ENCODE measurements around the gene POLD2. TPM values are rescaled to one million over a fixed set of nuclear protein-coding genes. Genes with fewer than 3 reads are reported as not detected.

The POLD2 gene
- total and polyA plus RNA-seq, 2 of the 13 experiments (the other 11 are each of a cell fraction or from before 2014, with no cell fraction given), result 87.6 to 95.1 TPM

DNA sequence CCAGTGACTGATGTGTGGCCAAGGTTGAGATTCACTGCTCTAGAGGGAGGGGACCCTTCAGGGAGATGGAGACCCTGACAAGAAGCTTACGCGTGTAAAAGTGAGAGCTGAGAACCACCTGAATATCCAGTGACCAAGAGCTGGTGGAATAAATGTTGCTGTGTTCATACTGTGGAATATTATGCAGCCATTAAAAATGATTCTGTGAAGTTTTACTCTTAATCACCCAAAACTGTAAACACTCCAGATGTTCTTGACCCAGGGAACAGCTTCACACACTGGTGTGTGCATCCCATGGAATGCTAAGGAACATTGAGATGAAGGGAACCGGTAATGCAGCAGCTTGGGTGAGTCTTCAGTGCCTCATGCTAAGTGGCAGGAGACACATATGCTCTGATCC lies 36.7 kb downstream of the POLD2 start:
- peaks cover 31% of the 10 kb centered on the region for H3K4me1 ChIP-seq (ENCODE audit: insufficient read depth, low read length)
- no peaks in the 10 kb centered on the region for H3K36me3 ChIP-seq (replicated peaks in 1 of 2; ENCODE audit: control insufficient read depth in 1 of 2, insufficient read depth in 2 of 2, low read length in 2 of 2)
- no peak overlapping the region for H3K9ac ChIP-seq (ENCODE audit: insufficient read depth, low read depth, low read length)
- no peak overlapping the region for H3K4me2 ChIP-seq (ENCODE audit: low read depth, low read length)
- CTCF ChIA-PET (ENCODE audit: low intra/inter-chr PET ratio, low total read pairs), result no interaction called here
- no peaks in the 10 kb centered on the region for H3K79me2 ChIP-seq (ENCODE audit: insufficient read depth, low read length)
- no peaks in the 10 kb centered on the region for H3K9me3 ChIP-seq (ENCODE audit: low read length)
- FAIRE-seq, result no peak
- no peak overlapping the region for H3K4me3 ChIP-seq (replicated peaks in 1 of 3; ENCODE audit: insufficient read depth in 1 of 3, low read depth in 2 of 3, low read length in 3 of 3)
- H2AFZ ChIP-seq (ENCODE audit: low read length), result no peak overlapping the region
- POLR2A ChIA-PET, result no interaction called here
- TF ChIP-seq FOXM1 (CRISPR knock-in tag; IDR thresholded peaks at IDR 0.05) (no peak), ZZZ3 (CRISPR knock-in tag; IDR thresholded peaks at IDR 0.05; ENCODE audit: borderline replicate concordance) (no peak), YEATS2 (CRISPR knock-in tag; IDR thresholded peaks at IDR 0.05; ENCODE audit: borderline replicate concordance) (no peak), ZNF747 (CRISPR knock-in tag; IDR thresholded peaks at IDR 0.05; ENCODE audit: borderline replicate concordance) (no peak), SP4 (CRISPR knock-in tag; IDR thresholded peaks at IDR 0.05) (no peak), U2AF1 (optimal IDR thresholded peaks at IDR 0.05; ENCODE audit: low read depth, low read length) (no peak), ZNF607 (CRISPR knock-in tag; IDR thresholded peaks at IDR 0.05; ENCODE audit: borderline replicate concordance) (no peak)
- TF ChIP-seq, protein P1, sequence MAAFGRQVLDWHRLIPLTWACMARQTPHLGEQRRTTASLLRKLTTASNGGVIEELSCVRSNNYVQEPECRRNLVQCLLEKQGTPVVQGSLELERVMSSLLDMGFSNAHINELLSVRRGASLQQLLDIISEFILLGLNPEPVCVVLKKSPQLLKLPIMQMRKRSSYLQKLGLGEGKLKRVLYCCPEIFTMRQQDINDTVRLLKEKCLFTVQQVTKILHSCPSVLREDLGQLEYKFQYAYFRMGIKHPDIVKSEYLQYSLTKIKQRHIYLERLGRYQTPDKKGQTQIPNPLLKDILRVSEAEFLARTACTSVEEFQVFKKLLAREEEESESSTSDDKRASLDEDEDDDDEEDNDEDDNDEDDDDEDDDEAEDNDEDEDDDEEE (CRISPR knock-in tag; IDR thresholded peaks at IDR 0.05), result no peak
- TF ChIP-seq, protein P2, sequence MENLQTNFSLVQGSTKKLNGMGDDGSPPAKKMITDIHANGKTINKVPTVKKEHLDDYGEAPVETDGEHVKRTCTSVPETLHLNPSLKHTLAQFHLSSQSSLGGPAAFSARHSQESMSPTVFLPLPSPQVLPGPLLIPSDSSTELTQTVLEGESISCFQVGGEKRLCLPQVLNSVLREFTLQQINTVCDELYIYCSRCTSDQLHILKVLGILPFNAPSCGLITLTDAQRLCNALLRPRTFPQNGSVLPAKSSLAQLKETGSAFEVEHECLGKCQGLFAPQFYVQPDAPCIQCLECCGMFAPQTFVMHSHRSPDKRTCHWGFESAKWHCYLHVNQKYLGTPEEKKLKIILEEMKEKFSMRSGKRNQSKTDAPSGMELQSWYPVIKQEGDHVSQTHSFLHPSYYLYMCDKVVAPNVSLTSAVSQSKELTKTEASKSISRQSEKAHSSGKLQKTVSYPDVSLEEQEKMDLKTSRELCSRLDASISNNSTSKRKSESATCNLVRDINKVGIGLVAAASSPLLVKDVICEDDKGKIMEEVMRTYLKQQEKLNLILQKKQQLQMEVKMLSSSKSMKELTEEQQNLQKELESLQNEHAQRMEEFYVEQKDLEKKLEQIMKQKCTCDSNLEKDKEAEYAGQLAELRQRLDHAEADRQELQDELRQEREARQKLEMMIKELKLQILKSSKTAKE (CRISPR knock-in tag; IDR thresholded peaks at IDR 0.05; ENCODE audit: borderline replicate concordance), result no peak
- TF ChIP-seq, protein P3, sequence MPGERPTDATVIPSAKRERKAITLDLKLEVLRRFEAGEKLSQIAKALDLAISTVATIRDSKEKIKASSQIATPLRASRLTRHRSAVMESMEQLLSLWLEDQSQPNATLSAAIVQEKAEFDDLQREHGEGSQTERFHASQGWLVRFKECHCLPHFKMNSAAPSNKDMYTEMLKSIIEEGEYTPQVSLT (CRISPR knock-in tag; IDR thresholded peaks at IDR 0.05; ENCODE audit: borderline replicate concordance, low read depth), result no peak
- TF ChIP-seq, protein P4, sequence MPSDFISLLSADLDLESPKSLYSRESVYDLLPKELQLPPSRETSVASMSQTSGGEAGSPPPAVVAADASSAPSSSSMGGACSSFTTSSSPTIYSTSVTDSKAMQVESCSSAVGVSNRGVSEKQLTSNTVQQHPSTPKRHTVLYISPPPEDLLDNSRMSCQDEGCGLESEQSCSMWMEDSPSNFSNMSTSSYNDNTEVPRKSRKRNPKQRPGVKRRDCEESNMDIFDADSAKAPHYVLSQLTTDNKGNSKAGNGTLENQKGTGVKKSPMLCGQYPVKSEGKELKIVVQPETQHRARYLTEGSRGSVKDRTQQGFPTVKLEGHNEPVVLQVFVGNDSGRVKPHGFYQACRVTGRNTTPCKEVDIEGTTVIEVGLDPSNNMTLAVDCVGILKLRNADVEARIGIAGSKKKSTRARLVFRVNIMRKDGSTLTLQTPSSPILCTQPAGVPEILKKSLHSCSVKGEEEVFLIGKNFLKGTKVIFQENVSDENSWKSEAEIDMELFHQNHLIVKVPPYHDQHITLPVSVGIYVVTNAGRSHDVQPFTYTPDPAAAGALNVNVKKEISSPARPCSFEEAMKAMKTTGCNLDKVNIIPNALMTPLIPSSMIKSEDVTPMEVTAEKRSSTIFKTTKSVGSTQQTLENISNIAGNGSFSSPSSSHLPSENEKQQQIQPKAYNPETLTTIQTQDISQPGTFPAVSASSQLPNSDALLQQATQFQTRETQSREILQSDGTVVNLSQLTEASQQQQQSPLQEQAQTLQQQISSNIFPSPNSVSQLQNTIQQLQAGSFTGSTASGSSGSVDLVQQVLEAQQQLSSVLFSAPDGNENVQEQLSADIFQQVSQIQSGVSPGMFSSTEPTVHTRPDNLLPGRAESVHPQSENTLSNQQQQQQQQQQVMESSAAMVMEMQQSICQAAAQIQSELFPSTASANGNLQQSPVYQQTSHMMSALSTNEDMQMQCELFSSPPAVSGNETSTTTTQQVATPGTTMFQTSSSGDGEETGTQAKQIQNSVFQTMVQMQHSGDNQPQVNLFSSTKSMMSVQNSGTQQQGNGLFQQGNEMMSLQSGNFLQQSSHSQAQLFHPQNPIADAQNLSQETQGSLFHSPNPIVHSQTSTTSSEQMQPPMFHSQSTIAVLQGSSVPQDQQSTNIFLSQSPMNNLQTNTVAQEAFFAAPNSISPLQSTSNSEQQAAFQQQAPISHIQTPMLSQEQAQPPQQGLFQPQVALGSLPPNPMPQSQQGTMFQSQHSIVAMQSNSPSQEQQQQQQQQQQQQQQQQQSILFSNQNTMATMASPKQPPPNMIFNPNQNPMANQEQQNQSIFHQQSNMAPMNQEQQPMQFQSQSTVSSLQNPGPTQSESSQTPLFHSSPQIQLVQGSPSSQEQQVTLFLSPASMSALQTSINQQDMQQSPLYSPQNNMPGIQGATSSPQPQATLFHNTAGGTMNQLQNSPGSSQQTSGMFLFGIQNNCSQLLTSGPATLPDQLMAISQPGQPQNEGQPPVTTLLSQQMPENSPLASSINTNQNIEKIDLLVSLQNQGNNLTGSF (CRISPR knock-in tag; IDR thresholded peaks at IDR 0.05), result no peak
- peaks cover 0 to 14% of the 10 kb centered on the region in 2 experiments; a peak in 2 of 5 replicates for H3K27me3 ChIP-seq (ENCODE audit: control insufficient read depth in 1 of 2, insufficient read depth in 2 of 2, low read length in 2 of 2)
- no TSS peak for BruUV-seq (replicated peaks)
- no peaks in the 10 kb centered on the region for H4K20me1 ChIP-seq (ENCODE audit: insufficient read depth, low read length)
- 95% methylated on average over 3 of the region's 3 CpGs for WGBS (ENCODE audit: low lambda C conversion rate)
- H3K27ac ChIP-seq (ENCODE audit: extremely low read length, insufficient read depth, low read length), result no peak overlapping the region
- no peak for ATAC-seq
- in situ Hi-C loops (cut with HindIII; ENCODE audit: extremely low pct_ligation_motif_present, low pct_unique_long_range_greater_than_20kb), result no loop called here
- intact Hi-C loops (cut with micrococcal nuclease; ENCODE audit: unreplicated experiment), result no loop called here
- DNase-seq (ENCODE audit: low spot score), result no peak
